DOHH2 (cell line): ENCODE results near the gene MYLK.

Experiments
- H3F3A ChIP-seq: fragments of 200-600 bp; sonication (generic), shearing (Covaris generic); 2 replicates; pipeline ENCODE4 v1.6.0; 2016; ENCODE audit warnings: antibody characterized with exemption, mild to moderate bottlenecking; ENCODE audit not compliant: control insufficient read depth, insufficient read depth
- H3K27ac ChIP-seq: fragments of 200-600 bp; sonication (generic); 2 replicates; pipeline ENCODE4 v1.5.1; 2014; ENCODE audit warnings: low read depth, mild to moderate bottlenecking, low read length, moderate library complexity
- H3K27me3 ChIP-seq: fragments of 200-600 bp; sonication (generic); 2 replicates; pipeline ENCODE4 v1.6.1; 2014; ENCODE audit warnings: mild to moderate bottlenecking, low read length, mixed read lengths; ENCODE audit not compliant: control insufficient read depth
- H3K36me3 ChIP-seq: fragments of 200-600 bp; sonication (generic); 2 replicates; pipeline ENCODE4 v1.6.1; 2014; ENCODE audit warnings: mild to moderate bottlenecking, low read length, moderate library complexity, mixed read lengths; ENCODE audit not compliant: control insufficient read depth
- H3K4me1 ChIP-seq: fragments of 200-600 bp; sonication (generic); 2 replicates; pipeline ENCODE4 v1.6.1; 2014; ENCODE audit warnings: mild to moderate bottlenecking, low read length, mixed read lengths; ENCODE audit not compliant: control insufficient read depth
- H3K4me2 ChIP-seq: fragments of 200-600 bp; sonication (generic); 2 replicates; pipeline ENCODE4 v1.6.0; 2014; ENCODE audit warnings: mild to moderate bottlenecking, low read length, moderate library complexity
- H3K4me3 ChIP-seq: fragments of 200-600 bp; sonication (generic); 2 replicates; pipeline ENCODE4 v1.5.1; 2014; ENCODE audit warnings: mild to moderate bottlenecking, low read length, mixed read lengths
- H3K79me2 ChIP-seq: fragments of 200-600 bp; sonication (generic); 2 replicates; pipeline ENCODE4 v1.6.1; 2014; ENCODE audit warnings: mild to moderate bottlenecking, low read length, mixed read lengths; ENCODE audit not compliant: control insufficient read depth
- H3K9me2 ChIP-seq: fragments of 200-600 bp; sonication (generic); replicated peaks from 2 replicates; pipeline ENCODE4 v1.6.1; 2014; ENCODE audit warnings: mild to moderate bottlenecking, low read length, mixed read lengths; ENCODE audit not compliant: control insufficient read depth
- H3K9me3 ChIP-seq: fragments of 200-600 bp; sonication (generic); 2 replicates; pipeline ENCODE4 v1.6.1; 2014; ENCODE audit warnings: antibody characterized with exemption, low read length, mixed read lengths; ENCODE audit not compliant: control insufficient read depth, insufficient read depth
- H4K20me1 ChIP-seq: fragments of 200-600 bp; sonication (generic); 2 replicates; pipeline ENCODE4 v1.6.0; 2014; ENCODE audit warnings: low read depth, mild to moderate bottlenecking, antibody characterized with exemption, low read length, moderate library complexity; ENCODE audit not compliant: control insufficient read depth, insufficient read depth
- EZH2phosphoT487 ChIP-seq: fragments of 200-600 bp; sonication (generic); IDR thresholded peaks from 2 replicates; pipeline ENCODE4 v1.6.1; 2017; ENCODE audit warnings: borderline replicate concordance, mild to moderate bottlenecking, antibody characterized with exemption, low read length, moderate library complexity, mixed read lengths
- TF ChIP-seq, protein P1 (sequence below): fragments of 200-600 bp; sonication (generic); IDR thresholded peaks from one replicate; pipeline ENCODE4 v1.5.1; 2014; ENCODE audit warnings: antibody characterized with exemption, mild to moderate bottlenecking, low read depth, low read length; ENCODE audit not compliant: poor library complexity, severe bottlenecking

The MYLK gene

DNA sequence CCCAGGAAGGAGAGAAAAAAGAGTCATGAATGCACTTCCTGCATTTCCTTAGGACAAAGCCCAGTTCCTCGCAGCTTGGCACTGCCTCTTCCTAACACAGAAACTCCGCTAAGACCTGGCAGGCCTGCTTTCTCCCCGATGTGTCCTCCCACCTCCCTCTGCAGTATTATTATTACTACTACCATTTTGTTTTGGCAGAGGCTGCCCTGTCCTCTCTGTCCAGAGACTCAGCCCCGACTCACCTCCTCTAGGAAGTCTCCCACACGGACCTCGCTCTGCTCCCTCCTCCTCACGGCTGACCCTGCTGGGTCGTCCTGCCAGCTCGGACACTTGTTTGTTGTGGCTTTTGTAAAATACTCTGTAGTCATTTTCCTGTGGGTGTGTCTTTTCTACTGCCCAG is 192.1 kb downstream of the MYLK start:
- H3K4me2 ChIP-seq = no peak overlapping the region
- H3K79me2 ChIP-seq = no peaks in the 10 kb centered on the region

DNA sequence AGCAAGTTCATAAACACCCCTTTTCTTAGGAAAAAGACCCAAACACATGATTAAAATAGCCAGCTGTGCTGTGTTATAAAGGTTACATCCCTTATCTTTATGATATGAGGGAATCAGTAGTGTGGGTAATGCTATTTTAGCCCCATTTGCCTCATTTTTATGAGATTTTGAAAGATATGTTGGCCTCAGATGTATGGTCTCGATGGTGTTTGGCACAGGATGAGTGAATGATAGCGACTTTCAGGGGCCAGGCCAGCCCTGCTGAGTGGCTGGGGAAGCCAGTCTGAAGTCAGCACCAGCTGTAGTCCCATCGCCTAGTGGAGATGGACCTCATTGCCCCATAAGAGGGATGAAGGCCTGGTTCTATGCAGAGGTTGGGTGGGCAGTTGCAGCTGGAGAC is 194.3 kb downstream of the MYLK start:
- Histone ChIP-seq H3K4me3 (no peak overlapping the region), H3K79me2 (no peaks in the 10 kb centered on the region), H3K4me1 (no peaks in the 10 kb centered on the region), H3K4me2 (no peak overlapping the region), H4K20me1 (no peaks in the 10 kb centered on the region), H3K9me3 (no peaks in the 10 kb centered on the region), H3F3A (no peaks in the 10 kb centered on the region), H3K27ac (no peak overlapping the region), H3K27me3 (peaks cover 7% of the 10 kb centered on the region; the same call in 1 of the 2 replicates), H3K36me3 (no peaks in the 10 kb centered on the region), H3K9me2 (no peaks in the 10 kb centered on the region)
- TF ChIP-seq, protein P1, sequence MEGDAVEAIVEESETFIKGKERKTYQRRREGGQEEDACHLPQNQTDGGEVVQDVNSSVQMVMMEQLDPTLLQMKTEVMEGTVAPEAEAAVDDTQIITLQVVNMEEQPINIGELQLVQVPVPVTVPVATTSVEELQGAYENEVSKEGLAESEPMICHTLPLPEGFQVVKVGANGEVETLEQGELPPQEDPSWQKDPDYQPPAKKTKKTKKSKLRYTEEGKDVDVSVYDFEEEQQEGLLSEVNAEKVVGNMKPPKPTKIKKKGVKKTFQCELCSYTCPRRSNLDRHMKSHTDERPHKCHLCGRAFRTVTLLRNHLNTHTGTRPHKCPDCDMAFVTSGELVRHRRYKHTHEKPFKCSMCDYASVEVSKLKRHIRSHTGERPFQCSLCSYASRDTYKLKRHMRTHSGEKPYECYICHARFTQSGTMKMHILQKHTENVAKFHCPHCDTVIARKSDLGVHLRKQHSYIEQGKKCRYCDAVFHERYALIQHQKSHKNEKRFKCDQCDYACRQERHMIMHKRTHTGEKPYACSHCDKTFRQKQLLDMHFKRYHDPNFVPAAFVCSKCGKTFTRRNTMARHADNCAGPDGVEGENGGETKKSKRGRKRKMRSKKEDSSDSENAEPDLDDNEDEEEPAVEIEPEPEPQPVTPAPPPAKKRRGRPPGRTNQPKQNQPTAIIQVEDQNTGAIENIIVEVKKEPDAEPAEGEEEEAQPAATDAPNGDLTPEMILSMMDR = no peak
- TF ChIP-seq EZH2phosphoT487 = no peak

More for the DNA sequence above, 192.1 kb downstream of the MYLK start:
- peaks cover 9% of the 10 kb centered on the region for H3K4me1 ChIP-seq
- H3F3A ChIP-seq = no peaks in the 10 kb centered on the region
- H3K27me3 ChIP-seq = peaks cover 7% of the 10 kb centered on the region; the same call in 1 of the 2 replicates
- no peaks in the 10 kb centered on the region for H3K9me3 ChIP-seq
- no peak overlapping the region for H3K4me3 ChIP-seq
- no peaks in the 10 kb centered on the region for H3K36me3 ChIP-seq
- no peak overlapping the region for H3K27ac ChIP-seq
- H3K9me2 ChIP-seq = no peaks in the 10 kb centered on the region
- TF ChIP-seq, protein P1 = no peak
- no peak for TF ChIP-seq EZH2phosphoT487
- H4K20me1 ChIP-seq = no peaks in the 10 kb centered on the region

DNA sequence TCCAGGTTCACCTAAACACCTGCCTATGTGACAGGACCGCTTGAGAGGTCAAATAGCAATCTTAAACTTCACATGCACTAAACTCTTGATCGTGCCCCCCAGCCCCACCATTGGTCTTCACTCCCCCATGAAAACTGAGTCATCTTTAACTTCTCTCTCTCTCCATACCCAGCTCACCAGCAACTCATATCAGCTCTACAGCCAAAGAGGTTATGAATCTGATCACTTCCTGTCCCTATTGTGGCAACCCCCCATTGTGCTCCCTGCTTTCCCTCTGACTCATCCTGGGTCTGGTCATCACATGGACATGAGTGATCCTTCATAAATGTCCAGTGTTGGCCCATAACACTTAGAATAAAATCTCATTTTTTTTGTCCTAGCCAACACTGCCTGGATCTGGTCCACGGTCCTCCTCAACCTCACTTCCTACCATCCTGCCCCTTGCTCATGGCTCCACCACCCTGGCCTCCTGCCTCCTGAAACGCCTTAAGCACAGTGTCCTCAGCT is 195.8 kb downstream of the MYLK start:
- no peak overlapping the region for H3K27ac ChIP-seq
- no peaks in the 10 kb centered on the region for H3F3A ChIP-seq
- H3K9me2 ChIP-seq = no peaks in the 10 kb centered on the region
- H3K9me3 ChIP-seq = no peaks in the 10 kb centered on the region
- H3K27me3 ChIP-seq = 0 out of 2 replicates have a peak, but pooled peaks cover 3% of the 10 kb centered on the region
- H4K20me1 ChIP-seq = no peaks in the 10 kb centered on the region
- H3K36me3 ChIP-seq = no peaks in the 10 kb centered on the region
- no peaks in the 10 kb centered on the region for H3K79me2 ChIP-seq
- H3K4me3 ChIP-seq = no peak overlapping the region
- no peaks in the 10 kb centered on the region for H3K4me1 ChIP-seq
- TF ChIP-seq, protein P1 = no peak
- no peak for TF ChIP-seq EZH2phosphoT487
- H3K4me2 ChIP-seq = no peak overlapping the region

DNA sequence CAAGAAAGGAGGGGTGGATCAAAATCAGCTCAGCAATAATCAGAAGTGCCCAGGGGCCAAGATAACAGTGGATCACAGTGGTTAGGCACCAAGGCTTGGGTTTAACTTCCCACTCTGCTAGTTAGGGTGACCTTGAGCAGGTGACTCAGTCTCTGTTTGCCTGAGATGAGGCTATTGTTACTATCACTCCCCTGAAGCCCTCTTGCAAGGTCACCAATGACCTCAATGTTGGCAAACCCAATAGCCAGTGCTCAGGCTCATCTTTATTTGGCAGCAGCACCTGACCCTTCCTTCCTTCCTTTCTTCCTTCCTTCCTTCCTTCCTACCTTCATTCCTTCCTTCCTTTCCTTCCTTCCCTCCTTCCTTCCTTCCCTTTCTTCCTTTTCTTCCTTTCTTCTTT is 196.8 kb downstream of the MYLK start:
- H3K9me3 ChIP-seq = no peaks in the 10 kb centered on the region
- no peaks in the 10 kb centered on the region for H3K4me1 ChIP-seq
- no peaks in the 10 kb centered on the region for H3K36me3 ChIP-seq
- no peak overlapping the region for H3K4me2 ChIP-seq
- H3K4me3 ChIP-seq = no peak overlapping the region
- TF ChIP-seq, protein P1 = no peak
- TF ChIP-seq EZH2phosphoT487 = no peak
- H3K27me3 ChIP-seq = 0 out of 2 replicates have a peak, but pooled peaks cover 3% of the 10 kb centered on the region
- no peaks in the 10 kb centered on the region for H4K20me1 ChIP-seq
- H3F3A ChIP-seq = no peaks in the 10 kb centered on the region
- no peaks in the 10 kb centered on the region for H3K79me2 ChIP-seq
- no peak overlapping the region for H3K27ac ChIP-seq
- no peaks in the 10 kb centered on the region for H3K9me2 ChIP-seq
